ENCODE results near the gene RDX.
"Not testable (repeated sequence)": the region's sequence is repeated elsewhere in the genome, so short reads cannot be mapped to it uniquely, and the experiment has no call there.

The RDX gene

DNA sequence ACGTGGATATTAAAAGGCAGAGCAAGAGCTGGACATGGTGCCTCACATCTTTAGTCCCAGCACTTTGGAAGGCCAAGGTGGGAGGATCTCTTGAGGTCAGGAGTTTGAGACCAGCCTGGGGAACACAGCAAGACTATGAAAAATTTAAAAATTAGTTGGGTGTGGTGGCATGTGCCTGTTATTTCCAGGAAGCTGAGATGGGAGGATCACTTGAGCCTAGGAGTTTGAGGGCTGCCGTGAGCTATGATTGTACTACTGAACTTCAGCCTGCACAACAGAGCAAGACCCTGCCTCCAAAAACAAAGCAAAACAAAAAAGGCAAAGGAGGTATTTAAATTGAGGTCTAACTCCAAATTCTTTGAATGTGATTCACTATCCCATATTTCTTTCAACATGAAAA is 23.5 kb downstream of the RDX start:
- no peak for DNase-seq (ENCODE audit: low read depth)

DNA sequence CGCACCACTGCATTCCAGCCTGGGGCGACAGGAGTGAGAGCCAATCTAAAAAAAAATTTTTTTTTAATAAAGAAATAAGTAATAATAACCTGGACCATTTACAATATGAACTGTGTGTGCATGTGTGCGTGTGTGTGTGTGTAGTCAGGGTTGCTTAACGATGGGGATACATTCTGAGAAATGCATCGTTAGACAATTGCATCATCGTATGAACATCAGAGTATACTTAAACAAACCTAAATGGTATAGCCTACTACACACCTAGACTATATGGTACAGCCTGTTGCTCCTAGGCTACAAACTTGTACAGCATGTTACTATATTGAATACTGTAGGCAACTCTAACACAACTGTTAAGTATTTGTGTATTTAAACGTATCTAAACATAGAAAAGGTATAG is 26.4 kb downstream of the RDX start:
- DNase-seq (ENCODE audit: low read depth): no peak

DNA sequence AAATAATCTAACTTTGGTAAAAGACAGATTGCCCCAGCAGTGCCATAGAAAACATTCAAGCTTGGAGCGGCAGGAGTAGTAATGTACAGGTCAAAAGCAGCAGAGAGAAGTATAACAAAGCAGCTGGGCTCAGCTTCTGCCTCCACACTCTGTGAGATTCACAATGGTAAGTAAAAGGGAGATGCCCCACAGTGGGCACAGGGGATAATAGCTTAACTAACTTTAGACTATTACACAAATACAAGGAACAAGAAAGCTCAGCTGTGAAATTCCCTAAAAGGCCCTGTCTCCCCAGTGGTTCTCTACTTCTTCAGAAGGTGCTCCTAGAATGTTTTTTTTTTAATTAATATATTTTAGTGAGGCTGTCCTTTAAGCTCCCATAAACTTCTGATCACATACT is 28.0 kb downstream of the RDX start:
- no peak for DNase-seq (ENCODE audit: low read depth)

DNA sequence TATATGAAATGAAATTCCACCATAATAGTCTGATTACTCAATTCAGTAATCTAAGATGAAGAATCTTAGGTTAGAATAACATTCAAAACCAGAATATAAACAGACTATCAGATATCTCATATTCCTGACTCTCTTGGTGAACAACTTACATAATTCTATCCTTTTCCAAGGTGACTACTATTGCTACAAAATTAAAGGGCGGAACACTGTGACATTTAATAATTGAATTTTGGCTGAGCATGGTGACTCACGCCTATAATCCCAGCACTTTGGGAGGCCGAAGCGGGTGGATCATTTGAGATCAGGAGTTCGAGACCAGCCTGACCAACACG is 34.4 kb downstream of the RDX start:
- no peak for DNase-seq (ENCODE audit: low read depth)

DNA sequence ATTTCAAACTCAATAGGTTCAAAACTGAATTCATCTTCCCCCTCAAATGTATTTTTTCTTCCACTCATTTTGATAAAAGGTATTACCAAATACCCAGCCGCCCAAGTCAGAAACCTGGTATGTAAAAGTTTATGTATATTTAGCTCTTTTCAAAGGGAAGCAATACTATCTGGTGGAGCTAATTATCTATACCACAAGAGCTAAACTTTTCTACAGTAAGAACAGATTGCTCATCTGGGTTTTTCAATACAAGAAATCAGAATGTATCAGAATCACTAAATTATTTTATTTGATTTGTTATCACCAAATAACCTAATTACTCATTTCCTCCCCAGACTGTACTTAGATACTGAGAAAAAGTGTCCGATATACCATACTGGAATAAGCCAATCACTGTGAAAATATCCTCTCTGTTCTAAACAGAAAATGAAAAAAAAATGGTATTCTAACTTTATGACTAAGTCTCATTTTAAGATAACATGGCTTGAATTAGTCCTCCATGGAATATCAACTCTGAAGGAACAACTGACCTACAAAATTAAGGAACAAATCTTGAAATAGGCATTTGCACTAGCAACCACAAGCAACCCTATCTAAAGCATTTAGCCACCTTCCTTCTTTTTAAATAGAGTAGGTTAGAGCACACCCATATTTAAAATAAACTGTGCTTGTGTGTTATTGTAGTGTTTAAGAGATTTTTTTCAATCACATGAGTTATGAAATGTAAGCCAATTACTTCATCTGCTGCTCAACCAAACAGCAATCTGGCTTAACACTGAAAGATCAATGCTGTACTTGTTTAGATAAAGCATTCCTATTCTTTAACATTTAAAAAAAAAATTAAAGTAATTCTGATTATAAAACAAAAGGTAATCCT is 35.0 kb downstream of the RDX start:
- DNase-seq (ENCODE audit: low read depth): no peak

DNA sequence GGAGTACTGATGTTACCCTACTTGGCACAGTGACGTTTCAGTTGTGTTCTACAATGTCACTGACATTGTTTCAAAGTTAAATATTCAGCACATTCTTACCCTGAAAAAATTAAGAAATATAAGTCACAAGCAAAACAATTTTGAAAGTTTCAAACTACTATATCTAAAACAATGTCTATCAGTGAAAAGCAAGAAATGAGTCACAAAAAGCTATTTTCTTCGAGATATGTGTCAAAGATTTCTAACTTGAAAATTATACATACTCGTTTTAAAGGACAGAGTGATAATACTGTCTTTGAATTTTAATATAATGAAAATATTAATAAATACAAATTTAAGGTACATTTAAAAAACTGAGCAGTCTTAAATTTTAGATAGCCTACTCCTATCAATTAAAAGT is 42.9 kb downstream of the RDX start:
- DNase-seq (ENCODE audit: low read depth): no peak

DNA sequence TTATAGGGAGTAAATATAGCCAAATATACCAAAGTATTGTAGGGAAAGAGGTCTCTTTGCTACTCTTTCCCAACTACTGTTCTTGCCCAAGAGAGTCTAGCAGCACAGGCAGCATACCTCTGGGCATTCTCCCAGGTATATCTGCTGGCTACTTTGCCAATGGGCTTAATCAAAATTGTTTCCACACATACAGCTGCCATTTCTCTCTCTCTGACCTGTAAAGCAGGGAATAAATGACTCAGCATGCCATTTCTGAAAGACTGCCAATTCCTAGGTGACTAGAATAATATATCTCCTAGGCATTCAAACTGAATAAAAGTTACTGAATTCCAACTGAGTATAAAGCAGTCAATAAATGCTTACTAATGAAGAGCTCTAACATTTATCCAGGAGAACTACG is 44.6 kb downstream of the RDX start:
- no peak for DNase-seq (ENCODE audit: low read depth)

DNA sequence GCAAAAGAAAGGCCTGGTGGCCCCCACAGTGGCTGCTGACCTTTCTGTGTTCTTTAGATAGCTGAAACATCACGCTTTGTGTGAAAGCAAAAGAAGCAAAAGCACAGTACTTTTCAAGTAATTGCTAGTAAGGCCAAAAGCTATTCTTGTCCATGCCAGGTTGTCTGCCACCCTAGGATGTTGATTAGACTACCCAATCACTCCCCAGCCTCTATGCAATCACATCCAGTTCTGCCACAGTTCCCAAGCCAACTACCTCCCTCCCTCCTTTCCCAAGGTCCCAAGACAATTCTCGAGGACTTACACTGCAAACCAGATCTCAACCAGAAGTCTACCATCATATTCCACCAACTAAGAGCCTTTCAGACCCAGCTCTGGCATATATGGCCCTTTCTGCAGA is 46.2 kb downstream of the RDX start:
- no peak for DNase-seq (ENCODE audit: low read depth)

DNA sequence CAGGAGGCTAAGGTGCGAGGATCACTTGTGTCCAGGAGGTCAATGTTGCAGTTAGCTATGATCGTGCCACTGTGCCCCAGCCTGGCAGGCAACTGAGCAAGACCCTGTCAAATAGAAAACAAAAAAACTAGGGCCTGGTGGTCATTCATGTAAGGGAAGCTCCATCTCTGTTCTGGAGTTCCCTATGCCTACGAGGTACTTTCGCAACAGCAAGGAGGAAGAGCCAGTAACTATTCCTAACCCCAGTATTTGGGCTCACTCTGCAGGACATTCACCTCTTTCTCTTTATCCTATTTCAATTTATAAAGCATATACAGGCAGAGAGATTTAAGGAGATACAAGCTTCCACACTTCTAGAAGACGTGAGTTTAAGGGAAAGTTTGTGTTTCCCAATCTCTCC is 46.6 kb downstream of the RDX start:
- no peak for DNase-seq (ENCODE audit: low read depth)

DNA sequence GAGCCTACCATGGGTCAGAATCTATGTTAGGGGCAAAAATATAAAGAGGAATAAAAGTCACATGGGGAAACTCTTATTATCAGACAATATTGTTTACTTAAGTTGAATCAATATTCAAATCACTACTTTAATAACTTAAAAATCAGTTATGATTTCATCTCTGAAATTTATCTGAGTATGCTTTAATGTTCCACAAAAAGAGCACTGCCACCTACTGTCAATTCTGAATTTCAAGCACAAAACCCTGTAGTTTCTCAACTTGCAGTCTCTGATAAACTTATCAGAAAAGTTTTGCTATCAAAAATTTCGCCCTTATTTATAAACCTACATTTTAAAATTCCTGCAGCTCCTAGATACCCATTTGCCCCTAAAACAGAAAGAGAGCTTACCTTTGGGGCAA is 47.3 kb downstream of the RDX start:
- no peak for DNase-seq (ENCODE audit: low read depth)

DNA sequence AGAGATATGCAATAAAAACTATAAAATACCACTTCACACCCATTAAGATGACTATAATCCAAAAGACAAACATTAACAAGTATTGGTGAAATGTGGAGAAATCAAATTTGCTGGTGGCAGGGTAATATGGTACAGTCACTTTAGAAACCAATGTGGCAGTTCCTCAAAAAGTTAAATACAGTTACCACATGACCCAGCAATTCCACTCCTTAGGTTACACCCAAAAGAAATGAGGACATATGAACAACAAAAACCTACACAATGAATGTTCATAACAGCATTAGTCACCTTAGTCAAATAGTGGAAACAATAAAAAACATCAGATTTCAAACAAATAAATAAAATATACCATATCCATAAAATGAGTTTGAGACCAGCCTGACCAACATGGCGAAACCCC is 52.6 kb downstream of the RDX start:
- DNase-seq (ENCODE audit: low read depth): no peak

DNA sequence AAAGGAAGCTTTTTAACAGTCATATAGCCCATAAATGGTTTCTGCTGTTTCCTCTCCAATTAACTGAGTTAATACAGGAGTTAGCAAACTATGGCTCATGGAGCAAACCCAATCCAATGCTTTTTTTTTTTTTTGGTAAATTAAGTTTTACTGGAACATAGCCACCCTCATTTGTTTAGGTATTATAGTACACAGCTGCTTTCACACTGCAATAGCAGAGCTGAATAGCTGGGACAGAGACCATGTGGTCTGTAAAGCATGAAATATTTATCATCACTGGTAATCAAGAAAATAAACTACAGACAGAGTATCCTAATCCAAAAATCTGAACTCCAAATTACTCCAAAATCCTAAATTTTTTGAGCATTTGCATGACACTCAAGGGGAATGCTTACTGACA is 53.7 kb downstream of the RDX start:
- DNase-seq (ENCODE audit: low read depth): no peak

DNA sequence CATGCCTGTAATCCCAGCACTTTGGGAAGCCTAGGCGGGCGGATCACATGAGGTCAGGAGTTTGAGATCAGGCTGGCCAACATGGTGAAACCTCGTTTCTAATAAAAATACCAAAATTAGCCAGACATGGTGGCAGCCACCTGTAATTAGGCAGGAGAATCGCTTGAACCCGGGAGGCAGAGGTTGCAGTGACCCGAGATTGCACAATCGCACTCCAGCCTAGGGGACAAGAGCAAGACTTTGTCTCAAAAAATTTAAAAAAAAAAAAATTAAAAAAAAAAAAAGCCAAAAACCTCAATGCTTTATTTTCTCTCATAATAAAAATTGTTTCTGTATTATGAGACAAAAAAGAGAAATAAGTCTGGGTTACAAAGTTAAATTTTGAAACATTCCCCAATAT is 54.2 kb downstream of the RDX start:
- no peak for DNase-seq (ENCODE audit: low read depth)

DNA sequence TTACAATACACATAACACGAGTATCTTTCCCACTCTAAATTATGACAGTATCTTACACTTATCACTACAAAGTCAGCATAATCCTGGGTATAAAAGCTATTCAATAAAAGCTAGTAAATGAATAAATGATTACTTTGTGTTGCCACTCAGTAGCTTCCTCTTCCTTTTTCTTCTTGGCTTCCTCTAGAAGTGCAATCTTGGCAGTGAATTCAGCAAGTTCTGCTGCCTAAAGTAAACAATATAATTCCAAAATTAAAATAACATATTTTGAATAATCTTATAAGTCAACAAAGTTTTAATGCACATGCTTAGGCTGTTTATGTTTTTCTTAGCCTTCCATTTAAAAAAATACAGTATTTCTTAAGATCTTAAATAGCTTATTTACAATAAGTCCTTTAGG is 60.4 kb downstream of the RDX start:
- no peak for DNase-seq (ENCODE audit: low read depth)

DNA sequence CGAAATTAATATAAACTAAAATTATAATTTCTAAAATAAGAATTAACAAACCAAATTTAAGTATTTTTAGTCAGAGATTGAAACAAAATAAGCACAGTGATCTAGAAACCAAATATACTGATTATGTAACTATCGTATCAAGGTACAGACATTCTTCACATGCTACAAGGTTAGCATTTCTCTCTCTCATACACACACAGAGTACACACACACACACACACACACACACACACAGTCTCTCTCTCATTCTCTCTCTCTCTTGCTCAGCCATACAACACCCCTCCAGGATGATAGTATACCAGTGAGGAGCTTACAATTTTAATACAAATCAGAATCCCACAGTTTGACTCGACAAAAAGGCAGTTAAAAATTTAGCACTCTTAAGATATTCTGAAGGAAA is 66.0 kb downstream of the RDX start:
- DNase-seq (ENCODE audit: low read depth): no peak

DNA sequence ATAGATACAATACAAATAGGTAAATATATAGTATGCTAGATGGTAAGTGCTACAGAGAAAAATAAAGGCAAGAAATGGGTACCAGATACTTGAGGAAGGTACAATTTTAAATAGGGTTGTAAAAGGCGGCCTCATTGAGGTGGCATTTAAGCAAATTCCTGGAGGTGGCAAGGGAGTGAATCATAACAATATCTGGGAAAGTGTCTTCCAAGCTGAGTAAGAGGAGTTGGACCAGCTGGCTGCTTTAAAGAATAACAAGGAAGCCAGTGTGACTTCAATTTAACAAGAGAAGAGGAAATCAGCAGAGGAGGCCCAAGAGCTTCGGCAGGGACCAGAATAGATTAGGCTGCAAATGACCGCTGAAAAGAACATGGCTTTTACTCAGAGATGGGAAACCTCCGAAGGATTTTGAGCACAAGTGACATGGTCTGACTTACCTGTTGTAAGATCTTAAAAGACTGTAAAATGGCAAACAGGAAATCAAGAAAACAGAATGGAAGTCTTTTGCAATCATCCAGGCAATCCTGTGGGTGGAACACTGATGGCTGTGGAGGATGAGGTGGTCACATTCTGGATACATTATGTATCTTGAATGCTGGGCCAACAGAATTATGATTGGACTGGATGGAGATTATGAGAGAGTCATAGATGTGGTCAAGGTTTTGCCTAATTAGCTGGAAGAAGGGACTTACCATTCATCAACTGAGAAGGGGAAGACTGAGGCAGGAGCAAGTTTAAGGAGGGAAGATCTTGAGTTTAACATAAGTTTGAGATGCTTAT is 77.2 kb downstream of the RDX start:
- DNase-seq (ENCODE audit: low read depth): no peak

DNA sequence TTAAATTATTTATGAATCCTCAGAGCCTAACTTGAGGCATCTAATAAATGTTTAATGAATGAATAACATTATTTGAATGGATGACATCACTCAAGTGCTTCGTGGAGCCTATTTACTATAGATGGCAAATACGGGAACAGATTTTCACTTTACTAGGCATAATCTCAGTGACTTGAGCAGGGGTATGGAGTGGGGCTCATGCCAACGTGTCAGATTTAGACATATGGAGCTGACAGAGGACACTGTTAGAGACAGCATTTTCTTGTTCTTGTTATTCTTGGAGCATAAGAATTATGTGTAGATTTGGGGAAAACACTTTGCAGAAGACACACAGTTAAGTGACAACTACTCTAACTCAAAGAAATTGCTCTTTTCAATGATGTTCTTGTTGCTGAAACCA is 78.5 kb downstream of the RDX start:
- no peak for DNase-seq (ENCODE audit: low read depth)

DNA sequence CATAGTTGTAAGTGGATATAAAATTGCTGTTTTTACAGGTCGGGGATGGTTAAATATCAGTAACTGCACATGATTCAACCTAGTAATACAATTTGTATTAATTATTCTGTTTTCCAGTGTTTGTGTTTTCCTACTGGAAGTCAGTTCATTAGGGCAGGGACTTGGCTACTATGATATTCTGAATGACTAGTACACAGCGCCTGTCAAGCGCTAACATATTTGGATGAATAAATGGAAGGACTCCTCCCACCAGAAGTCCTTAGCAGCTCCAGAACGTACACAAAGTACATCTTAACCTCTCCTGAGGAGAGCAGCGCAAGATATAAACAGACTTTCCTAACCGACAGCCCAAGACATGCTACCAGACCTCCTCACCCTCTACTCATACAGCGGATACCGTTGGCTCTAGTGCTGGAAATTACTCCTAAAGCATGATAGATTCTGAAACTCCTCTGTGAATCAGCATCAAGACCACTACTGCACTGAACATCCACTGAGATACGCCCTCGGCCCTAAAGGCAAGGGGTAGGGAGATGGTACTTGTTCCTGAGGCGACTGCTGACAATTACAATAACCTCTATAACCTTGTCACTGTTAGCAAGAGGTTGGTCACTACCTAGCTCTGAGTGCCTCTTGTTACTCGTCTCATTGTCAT is 79.1 kb downstream of the RDX start:
- no peak for DNase-seq (ENCODE audit: low read depth)

DNA sequence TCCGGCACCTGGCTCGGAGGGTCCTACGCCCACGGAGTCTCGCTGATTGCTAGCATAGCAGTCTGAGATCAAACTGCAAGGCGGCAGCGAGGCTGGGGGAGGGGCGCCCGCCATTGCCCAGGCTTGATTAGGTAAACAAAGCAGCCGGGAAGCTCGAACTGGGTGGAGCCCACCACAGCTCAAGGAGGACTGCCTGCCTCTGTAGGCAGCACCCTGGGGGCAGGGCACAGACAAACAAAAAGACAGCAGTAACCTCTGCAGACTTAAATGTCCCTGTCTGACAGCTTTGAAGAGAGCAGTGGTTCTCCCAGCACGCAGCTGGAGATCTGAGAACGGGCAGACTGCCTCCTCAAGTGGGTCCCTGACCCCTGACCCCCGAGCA is 87.1 kb downstream of the RDX start:
- not testable (repeated sequence) for DNase-seq (ENCODE audit: low read depth)

DNA sequence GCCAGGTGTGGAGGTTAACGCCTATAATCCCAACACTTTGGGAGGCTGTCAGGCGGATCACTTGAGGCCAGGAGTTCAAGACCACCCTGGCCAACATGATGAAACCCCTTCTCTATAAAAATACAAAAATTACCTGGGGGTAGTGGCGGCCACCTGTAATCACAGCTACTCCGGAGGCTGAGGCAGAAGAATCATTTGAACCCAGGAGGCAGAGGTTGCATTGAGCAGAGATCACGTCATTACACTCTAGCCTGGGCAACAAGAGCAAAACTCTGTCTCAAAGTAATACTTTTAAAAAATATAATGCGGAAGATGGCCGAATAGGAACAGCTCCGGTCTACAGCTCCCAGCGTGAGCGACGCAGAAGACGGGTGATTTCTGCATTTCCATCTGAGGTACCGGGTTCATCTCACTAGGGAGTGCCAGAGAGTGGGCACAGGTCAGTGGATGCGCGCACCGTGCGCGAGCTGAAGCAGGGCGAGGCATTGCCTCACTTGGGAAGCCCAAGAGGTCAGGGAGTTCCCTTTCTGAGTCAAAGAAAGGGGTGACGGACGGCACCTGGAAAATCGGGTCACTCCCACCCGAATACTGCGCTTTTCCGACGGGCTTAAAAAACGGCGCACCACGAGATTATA is 87.6 kb downstream of the RDX start:
- DNase-seq (ENCODE audit: low read depth): not testable (repeated sequence)

DNA sequence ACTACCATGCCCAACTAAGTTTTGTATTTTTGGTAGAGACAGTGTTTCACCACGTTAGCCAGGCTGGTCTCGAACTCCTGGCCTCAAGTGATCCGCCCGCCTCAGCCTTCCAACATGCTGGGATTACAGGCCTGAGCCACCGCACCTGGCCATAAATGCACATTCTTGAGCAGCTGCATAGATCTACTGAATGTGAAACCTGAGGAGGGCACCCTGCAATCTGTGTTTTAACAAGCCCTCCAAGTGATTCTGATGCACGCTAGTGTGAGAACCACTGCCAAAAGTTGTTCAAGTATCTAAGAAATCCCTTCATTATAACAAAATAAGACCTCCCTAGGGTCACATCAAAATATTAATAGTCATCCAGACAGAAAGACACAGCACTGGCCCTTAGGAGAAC is 89.3 kb downstream of the RDX start:
- DNase-seq (ENCODE audit: low read depth): no peak

DNA sequence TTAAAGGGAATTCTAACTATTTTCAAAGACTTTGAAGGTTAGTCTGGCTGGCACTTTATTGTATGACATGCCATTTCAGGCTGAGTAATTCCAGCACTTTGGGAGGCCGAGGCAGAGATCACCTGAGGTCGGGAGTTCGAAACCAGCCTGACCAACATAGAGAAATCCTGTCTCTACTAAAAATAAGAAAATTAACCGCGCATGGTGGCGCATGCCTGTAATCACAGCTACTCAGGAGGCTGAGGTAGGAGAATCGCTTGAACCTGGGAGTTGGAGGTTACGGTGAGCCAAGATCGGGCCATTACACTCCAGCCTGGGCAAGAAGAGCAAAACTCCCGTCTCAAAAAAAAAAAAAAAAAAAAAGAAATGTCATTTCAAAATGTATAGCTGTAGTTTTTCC is 95.6 kb downstream of the RDX start:
- no peak for DNase-seq (ENCODE audit: low read depth)

DNA sequence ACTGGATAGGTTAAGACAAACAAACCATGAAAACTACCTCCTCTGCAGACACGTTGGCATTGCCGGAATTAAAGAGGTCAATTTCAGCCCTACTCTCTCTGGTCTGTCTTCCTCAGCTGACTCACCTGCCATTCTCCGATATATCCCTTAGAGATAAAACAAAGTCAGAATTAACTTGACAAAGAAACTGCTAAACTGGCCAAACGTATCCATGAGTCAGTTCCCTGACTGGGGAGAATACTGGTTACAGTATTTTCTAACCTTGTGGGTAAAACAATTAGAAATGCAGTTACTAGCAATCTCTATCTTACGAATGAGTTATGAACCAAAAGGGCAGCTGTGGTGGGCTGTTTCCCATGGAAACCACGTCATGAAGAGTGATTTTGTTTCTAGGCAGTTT is 96.2 kb downstream of the RDX start:
- no peak for DNase-seq (ENCODE audit: low read depth)
